Body of pancreas (tissue), 4 donors: ENCODE results near the gene ZNF668. TPM values are rescaled to one million over a fixed set of nuclear protein-coding genes. Genes with fewer than 3 reads are reported as not detected.
A peak's percentile ranks its signal among the peaks of the same experiment; 100 is the strongest.

Experiments used
- ATAC-seq: fragments of 150-250 bp; one replicate; pipeline ENCODE4 v1.9.1; 2016
- DNase-seq, 4 donors: peaks; one replicate each; pipeline ENCODE4 v3.0.0-alpha.2; 2019
- H3K27ac ChIP-seq, 4 donors: fragments of 200-600 bp; sonication (generic); 1 replicate in 3 of 4; 2 replicates in 1 of 4; pipeline versions ENCODE4 v1.5.1 to v1.6.1; 2016 to 2019; ENCODE audit warnings: mild to moderate bottlenecking in 1 of 4, mixed read lengths in 1 of 4, moderate library complexity in 1 of 4
- H3K27me3 ChIP-seq, 2 donors: fragments of 200-600 bp; sonication (generic); one replicate each; pipeline ENCODE4 v1.6.0; 2016; ENCODE audit warnings: mild to moderate bottlenecking in 1 of 2
- H3K36me3 ChIP-seq, 2 donors: fragments of 200-600 bp; sonication (generic); replicated peaks in 1 of 2; 2 replicates each; pipeline ENCODE4 v1.5.1; 2016; ENCODE audit warnings: low read depth in 2 of 2; ENCODE audit not compliant: insufficient read depth in 1 of 2
- H3K4me1 ChIP-seq: fragments of 200-600 bp; sonication (generic); one replicate; pipeline ENCODE4 v1.6.0; 2016
- H3K4me3 ChIP-seq, 2 donors: fragments of 200-600 bp; sonication (generic); 1 replicate in 1 of 2; 2 replicates in 1 of 2; pipeline ENCODE4 v1.5.1; 2016 to 2019
- H3K9me3 ChIP-seq, 3 donors: fragments of 200-600 bp; sonication (generic); 1 replicate in 2 of 3; 2 replicates in 1 of 3; pipeline ENCODE4 v1.5.1; 2016
- POLR2A ChIP-seq, 3 donors: fragments of 450-650 bp; IDR thresholded peaks; one replicate each; pipeline ENCODE4 v1.6.1; 2016; ENCODE audit warnings: antibody characterized with exemption in 3 of 3, mild to moderate bottlenecking in 2 of 3
- WGBS, 2 donors: methylation state at CpG; one replicate each; pipeline ENCODE4 v1.1.5; 2017; 5-methylcytosine and 5-hydroxymethylcytosine counted together
- intact Hi-C: fragments of 100-400 bp; cut with DNase I; formaldehyde crosslinking; loops from one replicate; pipeline ENCODE4 v1.15.1; 2023
- total RNA-seq, 2 donors: library from RNA; depleted of rRNA; stranded (reverse); fragments of >200 nt; gene quantifications; one replicate each; pipeline ENCODE4 v1.1.0, GENCODE V29; 2016
- TF ChIP-seq, protein P1 (sequence below), 7 experiments: fragments of 450-650 bp in 4 of 7; fragments of 200-600 bp in 3 of 7; sonication (generic) in 3 of 7; IDR thresholded peaks; one replicate each; pipeline ENCODE4 v1.5.1; 2016 to 2019; ENCODE audit warnings: antibody characterized with exemption in 7 of 7

Gene ZNF668
- total RNA-seq, 2 donors from 2014 or later = 2.9 to 15.2 TPM

GRCh38 chr16:31038993-31039392, 35.0 kb downstream of the ZNF668 start:
- Histone ChIP-seq H3K4me3 (no peak overlapping the region), H3K27ac (no peak overlapping the region), H3K27me3 (no peaks in the 10 kb centered on the region), H3K4me1 (peaks cover 18% of the 10 kb centered on the region), H3K36me3 (peaks cover 6 to 17% of the 10 kb centered on the region in 2 donors), H3K9me3 (no peaks in the 10 kb centered on the region)
- WGBS, 2 donors = 100% methylated on average over 2 of the region's 2 CpGs; no CpG with 5 or more reads in 1 of the 2 donors
- no peak for TF ChIP-seq POLR2A (IDR thresholded peaks at IDR 0.05)
- TF ChIP-seq, protein P1, sequence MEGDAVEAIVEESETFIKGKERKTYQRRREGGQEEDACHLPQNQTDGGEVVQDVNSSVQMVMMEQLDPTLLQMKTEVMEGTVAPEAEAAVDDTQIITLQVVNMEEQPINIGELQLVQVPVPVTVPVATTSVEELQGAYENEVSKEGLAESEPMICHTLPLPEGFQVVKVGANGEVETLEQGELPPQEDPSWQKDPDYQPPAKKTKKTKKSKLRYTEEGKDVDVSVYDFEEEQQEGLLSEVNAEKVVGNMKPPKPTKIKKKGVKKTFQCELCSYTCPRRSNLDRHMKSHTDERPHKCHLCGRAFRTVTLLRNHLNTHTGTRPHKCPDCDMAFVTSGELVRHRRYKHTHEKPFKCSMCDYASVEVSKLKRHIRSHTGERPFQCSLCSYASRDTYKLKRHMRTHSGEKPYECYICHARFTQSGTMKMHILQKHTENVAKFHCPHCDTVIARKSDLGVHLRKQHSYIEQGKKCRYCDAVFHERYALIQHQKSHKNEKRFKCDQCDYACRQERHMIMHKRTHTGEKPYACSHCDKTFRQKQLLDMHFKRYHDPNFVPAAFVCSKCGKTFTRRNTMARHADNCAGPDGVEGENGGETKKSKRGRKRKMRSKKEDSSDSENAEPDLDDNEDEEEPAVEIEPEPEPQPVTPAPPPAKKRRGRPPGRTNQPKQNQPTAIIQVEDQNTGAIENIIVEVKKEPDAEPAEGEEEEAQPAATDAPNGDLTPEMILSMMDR (IDR thresholded peaks at IDR 0.05) = no peak
- DNase-seq (no peak), ATAC-seq (no peak)
- intact Hi-C loops = no loop called here

DNA sequence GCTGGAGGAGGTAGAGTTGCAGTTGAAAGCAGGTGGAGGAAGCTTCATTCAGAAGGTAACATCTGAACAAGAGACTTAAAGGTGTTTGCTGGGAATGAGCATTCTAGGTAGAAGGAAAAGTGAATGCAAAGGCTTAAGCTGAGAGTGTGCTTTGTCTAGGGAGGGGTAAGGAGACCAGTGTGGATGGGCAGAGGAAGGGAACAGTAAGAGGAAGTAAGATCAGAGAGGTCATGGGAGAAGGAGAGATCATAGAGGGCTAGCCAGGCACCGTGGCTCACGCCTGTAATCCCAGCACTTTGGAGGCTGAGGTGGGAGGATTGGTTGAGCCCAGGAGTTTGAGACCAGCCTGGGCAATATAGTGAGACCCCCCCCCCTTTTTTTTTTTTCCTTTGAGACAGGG, 37.3 kb downstream of the ZNF668 start:
- TF ChIP-seq, protein P1 (IDR thresholded peaks at IDR 0.05) = no peak
- TF ChIP-seq POLR2A (IDR thresholded peaks at IDR 0.05) = no peak
- H3K36me3 ChIP-seq = peaks cover 6 to 17% of the 10 kb centered on the region in 2 donors
- intact Hi-C loops = no loop called here

DNA sequence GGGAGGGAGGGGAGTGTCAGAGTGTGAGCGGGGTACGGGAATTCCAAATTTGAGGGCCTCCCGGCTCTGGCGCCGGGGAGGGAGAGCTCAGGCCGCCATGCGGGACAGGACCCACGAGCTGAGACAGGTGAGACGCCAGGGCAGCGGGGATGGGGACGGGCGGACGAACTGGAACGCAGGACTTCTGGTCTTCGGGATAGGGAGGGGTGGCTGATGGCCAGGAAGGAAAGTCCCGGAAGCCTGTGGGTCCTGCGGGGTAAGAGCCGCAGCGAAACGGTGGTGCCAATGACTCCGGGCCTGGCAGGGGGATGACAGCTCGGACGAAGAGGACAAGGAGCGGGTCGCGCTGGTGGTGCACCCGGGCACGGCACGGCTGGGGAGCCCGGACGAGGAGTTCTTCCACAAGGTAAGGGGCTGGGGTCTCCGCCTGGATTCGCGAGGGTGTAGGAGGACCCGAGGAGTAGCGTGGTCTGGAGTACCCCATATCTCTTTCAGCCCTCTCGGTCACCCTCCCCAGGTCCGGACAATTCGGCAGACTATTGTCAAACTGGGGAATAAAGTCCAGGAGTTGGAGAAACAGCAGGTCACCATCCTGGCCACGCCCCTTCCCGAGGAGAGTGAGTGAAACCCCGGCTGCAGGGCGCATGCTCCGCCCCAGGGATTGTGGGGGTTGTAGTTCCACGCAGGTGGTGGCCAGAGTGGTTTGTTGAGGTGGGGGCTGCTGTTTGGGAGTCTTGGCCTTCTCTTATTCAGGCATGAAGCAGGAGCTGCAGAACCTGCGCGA, 40.1 kb downstream of the ZNF668 start:
- ATAC-seq = peak; percentile 73
- no peaks in the 10 kb centered on the region for H3K9me3 ChIP-seq

More for the DNA sequence above, 37.3 kb downstream of the ZNF668 start:
- H3K4me3 ChIP-seq = no peak overlapping the region
- no peaks in the 10 kb centered on the region for H3K27me3 ChIP-seq
- no peaks in the 10 kb centered on the region for H3K9me3 ChIP-seq
- DNase-seq (peak in 1 of 4 donors; percentile 21), ATAC-seq (no peak)
- peaks cover 15% of the 10 kb centered on the region for H3K4me1 ChIP-seq
- WGBS, 2 donors = 71 to 79% methylated on average over 2 of the region's 2 CpGs
- no peak overlapping the region for H3K27ac ChIP-seq

GRCh38 chr16:31032736-31033708, 41.0 kb downstream of the ZNF668 start, which contains the start of gene STX4:
TSS of gene STX4 (plus strand) at chr16:31033558. CDS start at chr16:31033806, 248 bp downstream.
- DNase-seq = peak; percentile 98
- peak within 1 kb of the TSS; percentile 54 to 84 for H3K4me3 ChIP-seq
- no peaks in the 10 kb centered on the region for H3K27me3 ChIP-seq
- intact Hi-C loops = no loop called here
- H3K9me3 ChIP-seq = no peaks in the 10 kb centered on the region
- WGBS, 2 donors = 0 to 1% methylated on average over 40 to 75 of the region's 75 CpGs
- H3K27ac ChIP-seq = peak within 1 kb of the TSS; percentile 76 to 94 (median 90)
- ATAC-seq = peak; percentile 92
- peak in 2 of 3 donors; percentile 51 to 54 for TF ChIP-seq POLR2A (IDR thresholded peaks at IDR 0.05)
- TF ChIP-seq, protein P1 (IDR thresholded peaks at IDR 0.05) = peak in 2 of 7 experiments; percentile 16 to 26
- H3K36me3 ChIP-seq = peaks cover 0 to 4% of the 10 kb centered on the region in 2 donors
- H3K4me1 ChIP-seq = peaks cover 15% of the 10 kb centered on the region

More for the DNA sequence above, 40.1 kb downstream of the ZNF668 start:
- peak overlapping the region; percentile 76 to 94 (median 90) for H3K27ac ChIP-seq
- peak overlapping the region; percentile 54 to 84 for H3K4me3 ChIP-seq
- no peaks in the 10 kb centered on the region for H3K27me3 ChIP-seq
- 0% methylated on average over 19 to 47 of the region's 47 CpGs for WGBS, 2 donors
- intact Hi-C loops = no loop called here
- peak; percentile 94 to 96 (median 95) for DNase-seq
- H3K4me1 ChIP-seq = peaks cover 15% of the 10 kb centered on the region
- H3K36me3 ChIP-seq = peaks cover 0 to 8% of the 10 kb centered on the region in 2 donors
- peak in 2 of 3 donors; percentile 46 to 57 for TF ChIP-seq POLR2A (IDR thresholded peaks at IDR 0.05)
- TF ChIP-seq, protein P1 (IDR thresholded peaks at IDR 0.05) = no peak
